RCC 7860 (cell line): ENCODE data around the gene PINLYP.
A peak's percentile ranks its signal among the peaks of the same experiment; 100 is the strongest.
"Not testable (repeated sequence)": the region's sequence is repeated elsewhere in the genome, so short reads cannot be mapped to it uniquely, and the experiment has no call there.

ENCODE experiments used
- DNase-seq: peaks from one replicate; pipeline ENCODE4 v3.0.0-alpha.2; 2015; ENCODE audit warnings: low spot score
- FAIRE-seq: peaks from 2 replicates; lab custom pipeline; 2012; peaks lifted over from hg19 to GRCh38; lab: Jason Lieb, UNC

The PINLYP gene

DNA sequence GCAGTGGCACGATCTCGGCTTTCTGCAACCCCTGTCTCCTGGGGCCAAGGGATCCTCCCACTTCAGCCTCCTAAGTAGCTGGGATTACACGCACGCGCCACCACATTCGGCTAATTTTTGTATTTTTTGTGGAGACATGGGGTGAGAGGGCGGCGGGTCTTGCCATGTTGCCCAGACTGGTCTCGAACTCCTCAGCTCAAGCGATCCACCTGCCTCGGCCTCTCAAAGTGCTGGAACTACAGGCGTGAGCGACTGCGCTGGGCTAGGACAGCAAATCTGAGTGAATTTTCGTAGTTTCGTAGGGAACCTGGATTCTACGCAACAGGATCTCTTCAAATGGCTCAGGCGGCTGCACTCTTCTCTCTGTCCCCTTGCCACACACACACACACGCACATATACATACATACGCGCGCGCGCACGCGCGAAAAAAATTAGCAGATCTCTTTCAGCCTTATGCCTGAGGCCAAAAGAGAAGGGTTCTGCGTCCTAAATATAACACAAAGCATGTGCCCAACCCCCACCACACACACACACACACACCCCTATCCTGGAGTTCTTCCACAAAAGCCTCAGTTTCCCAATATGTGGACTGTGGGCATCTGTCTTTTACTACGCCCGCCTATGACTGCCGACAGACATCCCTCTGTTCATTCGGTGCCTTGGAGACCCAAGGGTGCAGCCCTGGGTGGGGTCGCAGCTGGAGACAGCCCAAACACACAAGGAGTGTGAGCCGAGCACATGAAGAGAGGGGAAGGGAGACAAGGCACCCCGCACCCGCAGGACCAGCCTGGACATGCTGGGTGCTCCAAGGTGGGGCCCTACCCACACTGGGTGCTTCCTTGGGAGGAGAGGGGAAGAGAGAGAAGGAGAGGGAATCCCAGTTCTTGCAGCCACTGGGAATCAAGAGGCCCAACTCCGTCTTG is 616 bp downstream of the PINLYP start:
- no peak for FAIRE-seq
- DNase-seq: no peak

DNA sequence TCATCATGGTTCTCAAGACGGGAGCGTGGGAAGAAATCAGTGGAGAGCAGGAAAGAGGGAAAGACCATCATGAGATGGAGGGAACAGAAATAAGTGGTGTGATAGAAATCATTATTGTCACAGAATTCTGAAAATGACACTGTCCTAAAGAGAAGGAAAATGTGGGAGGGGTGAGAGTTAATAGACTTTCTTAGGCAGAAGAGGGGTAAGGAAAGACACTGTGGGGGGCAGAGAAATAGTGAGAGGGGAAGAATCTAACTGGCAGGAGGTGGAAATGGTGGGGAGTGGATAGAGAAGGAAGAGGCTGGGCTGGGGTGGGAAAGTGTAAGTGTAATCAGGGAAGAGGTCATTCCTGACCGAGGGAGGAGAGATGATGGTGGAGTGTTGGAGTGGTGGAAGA is 3.2 kb downstream of the PINLYP start:
- FAIRE-seq (no peak), DNase-seq (no peak)

DNA sequence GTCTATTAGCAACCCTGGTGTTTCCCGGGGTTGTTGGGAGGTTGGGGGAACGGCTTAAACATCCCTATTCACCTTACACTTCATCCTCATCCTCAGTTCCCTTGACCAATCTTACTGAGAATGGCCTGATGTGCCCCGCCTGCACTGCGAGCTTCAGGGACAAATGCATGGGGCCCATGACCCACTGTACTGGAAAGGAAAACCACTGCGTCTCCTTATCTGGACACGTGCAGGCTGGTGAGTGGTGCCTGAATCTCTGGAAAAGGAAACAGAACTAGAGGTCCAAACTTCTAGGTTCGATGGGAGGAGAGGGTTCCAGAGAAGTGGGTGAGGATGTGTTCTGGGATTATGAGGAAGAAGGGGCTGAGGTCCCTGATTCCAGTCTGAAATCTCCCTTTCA is 5.9 kb downstream of the PINLYP start:
- DNase-seq: no peak
- FAIRE-seq: no peak

DNA sequence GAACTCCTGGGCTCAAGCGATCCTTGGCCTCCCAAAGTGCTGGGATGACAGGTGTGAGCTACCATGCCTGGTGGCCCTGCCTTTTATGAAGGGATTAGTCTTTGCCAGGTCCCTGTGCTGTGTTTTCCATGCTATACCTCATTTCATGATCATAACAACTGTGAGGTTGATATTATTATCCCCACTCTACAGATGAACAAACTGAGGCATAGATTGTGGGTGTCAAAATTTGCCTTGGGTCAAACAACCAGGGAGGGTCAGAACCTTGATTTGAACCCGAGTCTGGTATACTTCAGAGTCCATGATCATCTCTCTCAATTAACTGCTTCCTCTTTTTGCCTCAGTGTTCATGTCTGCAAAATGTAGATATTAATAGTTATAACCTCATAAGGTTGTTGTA is 6.9 kb downstream of the PINLYP start:
- no peak for FAIRE-seq
- no peak for DNase-seq

DNA sequence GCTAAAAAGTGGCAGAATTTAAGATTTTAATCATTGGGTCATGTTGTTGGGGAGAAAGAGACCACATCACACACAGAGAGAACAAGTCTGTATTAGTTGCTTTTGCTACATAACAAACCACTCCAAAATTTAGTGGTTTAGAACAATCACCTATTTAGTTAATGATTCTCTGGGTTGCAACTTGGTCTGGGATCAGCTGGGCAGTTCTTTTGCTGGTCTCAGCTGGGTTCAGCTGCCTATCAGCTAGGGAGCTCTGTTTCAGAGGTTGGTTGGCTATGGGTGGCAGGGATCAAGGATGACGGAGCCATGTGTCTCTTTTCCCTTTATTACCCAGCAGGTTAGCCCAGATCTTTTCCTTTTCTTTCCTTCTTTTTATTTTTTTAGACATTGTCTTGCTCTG is 8.9 kb downstream of the PINLYP start:
- DNase-seq: peak; percentile 6
- no peak for FAIRE-seq

DNA sequence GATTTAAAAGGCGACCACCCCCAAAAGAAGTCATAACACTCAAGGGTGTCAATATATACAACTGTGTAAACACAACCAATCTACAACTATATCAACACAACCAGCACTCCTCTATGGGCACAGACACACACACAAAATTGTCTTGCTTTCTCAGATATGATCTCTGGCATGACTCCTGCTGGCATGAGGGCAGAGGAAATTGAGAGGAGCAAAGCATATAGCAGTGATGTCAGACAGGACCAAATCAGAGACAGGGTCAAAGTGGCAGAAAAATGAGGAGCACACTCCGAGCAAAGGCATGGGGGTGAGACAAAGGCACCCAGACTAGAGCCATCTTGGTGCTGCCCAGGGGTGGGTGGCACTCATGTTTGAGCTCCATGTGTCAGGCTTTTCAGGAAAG is 10.7 kb downstream of the PINLYP start:
- FAIRE-seq (no peak), DNase-seq (no peak)

DNA sequence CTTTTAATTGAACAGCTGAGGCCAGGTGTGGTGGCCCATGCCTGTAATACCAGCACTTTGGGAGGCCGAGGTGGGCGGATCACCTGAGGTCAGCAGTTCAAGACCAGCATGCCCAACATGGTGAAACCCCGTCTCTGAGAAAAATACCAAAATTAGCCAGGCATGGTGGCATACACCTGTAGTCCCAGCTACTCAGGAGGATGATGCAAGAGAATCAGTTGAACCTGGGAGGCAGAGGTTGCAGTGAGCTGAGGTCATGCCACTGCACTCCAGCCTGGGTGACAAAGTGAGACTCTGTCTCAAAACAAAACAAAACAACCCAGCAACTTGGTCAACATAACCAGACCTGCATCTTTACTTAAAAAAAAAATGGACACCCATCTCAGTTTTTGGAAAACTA is 11.4 kb downstream of the PINLYP start:
- FAIRE-seq, DNase-seq: not testable (repeated sequence)

DNA sequence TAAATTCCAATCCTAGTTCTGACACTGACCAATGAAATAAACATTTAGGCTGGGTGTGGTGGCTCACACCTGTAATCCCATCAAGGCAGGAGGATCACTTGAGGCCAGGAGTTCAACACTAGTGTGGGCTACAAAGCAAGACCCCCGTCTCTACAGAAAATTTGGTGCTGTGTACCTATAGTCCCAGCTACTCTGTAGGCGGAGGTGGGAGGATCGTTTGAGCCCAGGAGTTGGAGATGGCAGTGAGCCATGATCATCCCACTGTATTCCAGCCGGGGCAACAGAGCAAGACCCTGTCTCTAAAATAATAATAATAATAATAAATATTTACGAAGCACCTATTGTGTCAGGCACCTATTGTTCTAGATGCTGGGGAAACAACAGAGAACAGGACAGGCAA is 13.7 kb downstream of the PINLYP start:
- FAIRE-seq (no peak), DNase-seq (no peak)

DNA sequence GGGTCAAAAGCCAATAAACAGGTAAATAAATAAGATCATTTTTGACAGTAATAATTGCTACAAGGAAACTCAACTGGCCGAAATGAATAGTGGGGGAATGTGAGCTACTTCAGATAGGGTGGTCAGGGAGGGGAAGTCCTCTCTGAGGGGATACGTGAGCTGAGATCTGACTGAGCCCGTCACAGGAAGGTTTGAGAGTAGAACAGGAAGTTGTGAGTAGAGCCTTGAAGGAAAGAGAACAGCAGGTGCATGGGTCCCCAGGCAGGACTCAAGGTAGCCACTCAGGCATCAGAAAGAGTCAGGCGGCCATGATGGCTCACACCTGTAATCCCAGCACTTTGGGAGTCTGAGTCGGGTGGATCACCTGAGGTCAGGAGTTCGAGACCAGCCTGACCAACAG is 14.1 kb downstream of the PINLYP start:
- FAIRE-seq (no peak), DNase-seq (no peak)

DNA sequence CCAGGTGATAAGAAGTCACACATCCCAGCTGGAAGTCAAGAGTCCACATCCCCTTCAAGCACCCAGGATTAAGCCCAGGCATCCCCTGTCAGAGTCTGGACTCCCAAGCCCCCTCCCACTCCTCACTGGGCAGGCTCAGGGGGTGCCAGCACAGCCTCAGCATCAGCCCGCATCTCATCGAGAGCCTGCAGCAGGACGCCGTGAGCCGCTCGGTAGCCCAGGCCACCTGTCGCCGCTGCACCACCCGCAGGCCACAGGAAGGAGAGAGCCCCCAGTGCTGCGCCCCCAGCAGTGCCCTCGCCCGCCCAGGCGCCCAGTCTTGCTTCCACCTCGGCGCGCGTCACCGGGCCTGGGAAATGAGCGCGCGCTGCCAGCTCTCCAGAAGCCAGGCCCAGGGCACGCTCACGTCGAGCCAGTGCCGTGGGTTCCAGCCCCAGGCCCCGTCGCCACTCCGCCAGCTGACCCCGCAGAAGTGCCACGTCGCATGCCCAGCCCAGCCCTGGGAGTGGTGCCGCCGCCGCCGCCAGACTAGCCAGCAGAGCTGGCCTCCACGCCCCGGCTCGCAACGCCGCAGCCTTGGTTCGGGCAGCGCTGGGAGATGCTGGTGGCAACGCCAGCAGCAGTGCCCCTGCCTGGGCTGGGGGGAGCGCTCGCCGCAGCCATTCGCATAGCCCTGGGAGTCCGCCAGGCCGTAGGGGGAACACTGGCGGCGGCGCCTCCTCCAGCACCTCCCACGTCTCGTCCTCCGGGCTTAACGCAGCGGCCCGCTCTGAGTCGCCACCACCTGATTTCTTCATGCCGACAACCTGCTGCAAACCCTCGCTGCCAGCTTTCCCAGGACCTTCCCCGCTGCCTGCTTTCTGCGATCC is 16.5 kb downstream of the PINLYP start:
- DNase-seq (no peak), FAIRE-seq (no peak)

DNA sequence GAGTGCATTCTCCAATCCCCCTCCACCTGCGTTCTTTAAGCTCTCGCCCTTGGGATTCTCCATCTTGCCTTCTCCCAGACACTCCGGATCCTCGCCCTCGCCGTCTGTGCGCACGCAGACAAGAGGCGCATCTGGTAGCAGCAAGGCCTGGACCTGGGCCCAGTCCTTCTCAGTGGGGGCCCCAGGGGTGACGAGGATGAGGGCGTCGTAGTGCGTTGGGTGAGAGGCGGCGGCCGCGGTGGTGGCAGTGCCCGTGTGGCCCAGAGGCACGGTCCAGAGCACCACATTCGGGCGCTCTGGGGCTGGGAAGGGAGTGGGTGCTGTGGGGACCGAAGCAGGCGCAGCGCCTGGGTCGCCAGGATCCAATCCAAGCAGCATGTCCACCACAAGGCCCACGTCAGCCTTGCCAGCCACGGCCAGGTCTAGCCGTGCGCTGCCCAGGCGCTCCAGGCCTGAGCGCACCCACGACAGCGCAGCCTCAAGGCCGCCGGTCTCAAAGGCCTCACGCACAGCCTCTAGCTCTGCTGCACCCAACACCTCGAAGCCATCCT is 17.3 kb downstream of the PINLYP start:
- FAIRE-seq: no peak
- DNase-seq: no peak

DNA sequence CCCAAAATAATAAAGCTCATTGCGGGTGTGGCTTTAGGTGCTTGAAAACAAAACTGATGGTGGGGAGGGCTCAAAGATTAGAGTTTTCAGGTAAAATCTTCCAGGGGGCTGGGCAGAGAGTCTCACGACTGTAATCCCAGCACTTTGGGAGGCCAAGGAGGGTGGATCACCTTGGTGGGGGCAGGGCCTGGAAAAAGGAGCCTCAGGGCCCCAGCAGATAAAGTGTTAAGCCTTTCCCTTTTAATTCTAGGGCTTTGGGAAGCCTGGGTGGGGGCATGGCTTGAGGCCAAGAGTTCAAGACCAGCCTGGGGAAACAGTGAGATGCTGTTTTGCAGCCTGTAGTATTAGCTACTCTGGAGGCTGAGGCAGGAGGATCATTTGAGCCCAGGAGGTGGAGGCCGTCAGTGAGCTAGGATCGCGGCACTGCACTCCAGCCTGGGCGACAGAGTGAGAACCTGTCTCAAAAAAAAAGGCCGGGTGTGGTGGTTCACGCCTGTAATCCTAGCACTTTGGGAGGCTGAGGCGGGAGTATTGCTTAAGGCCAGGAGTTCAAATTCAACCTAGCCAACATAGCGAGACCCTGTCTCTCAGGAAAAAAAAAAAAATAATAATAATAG is 18.6 kb downstream of the PINLYP start:
- FAIRE-seq: no peak
- no peak for DNase-seq

DNA sequence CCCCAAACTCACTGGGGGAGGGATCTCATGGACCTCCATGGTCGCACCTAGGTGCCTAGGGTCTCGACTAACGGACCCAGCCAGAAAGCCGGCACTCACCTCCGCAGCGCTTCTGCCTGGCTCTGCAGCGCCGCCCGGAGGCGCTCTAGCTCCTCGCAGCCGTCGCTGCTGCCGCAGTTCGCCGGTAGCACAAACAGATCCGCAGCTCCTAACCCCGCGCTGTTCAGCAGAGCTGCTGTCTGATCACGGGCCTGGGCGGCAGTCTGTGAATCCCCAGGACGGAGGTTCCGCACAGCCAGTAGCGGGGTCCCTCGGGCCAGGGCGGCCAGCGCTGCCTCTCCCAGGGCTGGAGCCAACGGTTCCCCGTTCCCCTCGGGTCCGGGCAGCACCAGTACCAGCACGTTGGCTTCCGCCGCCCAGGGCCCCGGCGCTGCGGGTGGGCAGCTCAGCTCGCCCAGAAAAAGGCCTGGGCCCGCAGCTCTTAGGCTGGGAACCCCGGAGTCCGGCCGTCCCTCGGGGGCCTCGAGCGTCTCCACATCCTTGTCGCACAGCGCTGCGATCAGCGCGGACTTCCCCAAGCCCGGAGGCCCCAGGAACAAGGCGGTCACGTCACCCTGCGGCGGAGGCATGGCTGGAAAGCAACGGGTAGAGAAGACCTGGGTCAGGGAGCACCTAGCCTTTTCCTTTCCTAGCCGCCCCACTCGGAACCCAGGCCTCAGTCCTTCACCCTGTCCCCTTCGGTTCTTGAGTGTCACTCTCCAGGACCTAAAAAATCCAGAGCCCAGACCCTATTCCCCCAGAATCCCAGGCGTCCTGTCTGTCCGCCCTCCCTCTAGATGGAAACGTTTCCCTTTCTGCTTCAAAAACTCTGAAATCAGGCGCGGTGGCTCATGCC is 19.4 kb downstream of the PINLYP start:
- FAIRE-seq (no peak), DNase-seq (peak; percentile 38)

DNA sequence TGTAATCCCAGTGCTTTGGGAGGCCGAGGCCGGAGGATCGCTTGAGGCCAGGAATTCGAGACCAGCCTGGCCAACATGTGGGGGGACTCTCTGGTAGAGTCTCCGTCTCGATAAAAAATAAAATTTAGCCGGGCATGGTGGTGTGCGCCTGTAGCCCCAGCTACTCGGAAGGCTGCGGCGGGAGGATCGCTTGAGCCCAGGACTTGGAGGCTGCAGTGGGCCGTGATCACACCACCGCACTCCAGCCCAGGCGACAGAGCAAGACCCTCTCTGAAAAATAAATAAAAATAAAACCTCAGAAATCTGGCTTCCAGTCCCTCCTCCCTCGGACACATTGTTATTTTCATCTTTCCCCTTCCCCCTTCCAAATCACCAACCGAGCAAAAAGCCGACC is 20.0 kb downstream of the PINLYP start:
- no peak for FAIRE-seq
- DNase-seq: no peak

DNA sequence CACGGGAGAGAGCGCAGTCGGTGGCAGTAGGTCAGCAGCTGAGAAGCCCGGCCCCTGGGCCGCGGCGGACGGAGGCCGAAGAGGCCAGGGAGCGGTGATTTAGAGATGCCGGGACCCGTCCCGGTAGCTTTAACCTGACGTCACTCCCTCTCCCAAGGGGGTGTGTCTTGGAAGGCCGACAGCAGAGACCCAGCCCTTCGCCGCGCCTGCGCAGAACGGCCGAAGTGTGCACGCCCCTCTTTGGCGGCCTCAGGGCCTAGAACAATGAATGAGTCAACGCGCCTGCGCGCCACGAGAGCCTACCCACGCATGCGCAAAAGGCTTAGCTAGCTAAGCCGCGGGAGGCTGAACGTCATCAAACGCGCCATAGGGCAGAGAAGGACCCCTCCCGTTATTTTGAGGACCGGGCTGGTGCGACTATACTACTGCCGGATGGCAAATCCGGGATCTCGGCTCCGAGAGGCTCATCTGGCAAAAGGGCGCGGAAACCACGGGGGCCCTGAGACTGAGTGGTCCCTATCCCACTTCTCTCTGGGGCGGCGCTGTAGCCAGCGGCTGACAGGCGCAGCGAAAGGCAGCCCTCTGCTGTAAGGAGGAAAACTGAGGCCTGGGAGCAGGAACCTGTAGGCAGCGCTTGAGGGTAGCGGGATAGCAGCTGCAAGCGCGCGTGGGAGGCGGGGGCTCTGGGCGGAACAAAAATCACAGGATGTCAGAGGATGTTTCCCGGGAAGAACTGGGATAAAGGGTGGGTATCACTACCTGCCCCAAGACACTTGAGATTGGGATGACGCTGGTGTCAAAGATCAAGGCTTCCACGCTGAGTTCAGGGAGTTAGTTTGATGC is 20.6 kb downstream of the PINLYP start, which contains the start of the genes IRGQ and ZNF576:
Gene IRGQ (minus strand): TSS at position 136 of the 843 bp plus-strand sequence. CDS start 796 bp downstream, outside the sequence.
Gene ZNF576 (plus strand): TSS at position 597 of the 843 bp plus-strand sequence. CDS start 514 bp downstream, outside the sequence.
- FAIRE-seq: peak; percentile 91
- DNase-seq: peak; percentile 98

DNA sequence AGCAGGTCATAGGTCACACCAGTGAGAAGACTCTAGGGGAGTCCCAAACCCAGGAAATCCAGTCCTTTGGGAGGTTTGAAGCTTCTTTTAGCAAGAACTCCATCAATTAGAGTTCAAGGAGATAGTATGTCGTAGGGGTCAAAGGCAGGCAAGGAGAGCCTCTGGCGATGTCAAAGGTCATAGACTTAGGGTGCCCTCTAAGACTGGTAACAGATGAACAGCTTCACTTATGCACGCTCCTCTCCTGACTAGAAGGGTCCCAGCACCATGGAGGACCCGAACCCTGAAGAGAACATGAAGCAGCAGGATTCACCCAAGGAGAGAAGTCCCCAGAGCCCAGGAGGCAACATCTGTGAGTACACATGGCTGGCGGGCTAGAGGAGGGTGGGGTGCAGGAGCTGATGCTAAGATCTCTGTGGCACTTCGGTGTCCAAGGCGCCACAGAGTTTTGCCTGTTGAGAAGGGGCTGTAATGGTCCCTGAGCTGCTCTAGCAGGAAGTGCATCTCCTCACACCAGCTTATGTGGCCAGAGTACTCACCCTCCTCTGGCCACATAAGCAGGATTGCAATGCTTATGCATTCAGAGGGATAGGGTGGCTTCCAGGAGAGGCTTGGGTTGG is 21.4 kb downstream of the PINLYP start:
- DNase-seq (no peak), FAIRE-seq (no peak)

DNA sequence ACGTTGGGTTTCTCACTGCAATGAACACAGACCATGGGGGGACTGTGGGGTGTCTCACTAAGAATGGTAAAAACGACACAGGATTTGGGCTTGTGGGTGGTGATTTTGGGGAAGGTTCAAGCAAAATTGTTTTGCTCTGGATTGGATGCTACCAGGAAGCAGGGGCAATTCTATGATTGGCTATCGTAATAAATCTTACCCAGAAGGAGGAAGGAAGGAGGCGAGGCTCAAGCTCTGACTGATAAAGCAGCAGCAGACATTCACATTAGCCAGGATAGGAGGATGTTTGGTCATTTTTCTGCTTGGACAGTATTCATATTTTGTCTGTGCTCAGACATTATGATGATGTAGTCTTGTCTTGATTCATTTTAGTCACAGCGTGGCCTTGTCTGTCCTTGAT is 22.3 kb downstream of the PINLYP start:
- FAIRE-seq (no peak), DNase-seq (no peak)

DNA sequence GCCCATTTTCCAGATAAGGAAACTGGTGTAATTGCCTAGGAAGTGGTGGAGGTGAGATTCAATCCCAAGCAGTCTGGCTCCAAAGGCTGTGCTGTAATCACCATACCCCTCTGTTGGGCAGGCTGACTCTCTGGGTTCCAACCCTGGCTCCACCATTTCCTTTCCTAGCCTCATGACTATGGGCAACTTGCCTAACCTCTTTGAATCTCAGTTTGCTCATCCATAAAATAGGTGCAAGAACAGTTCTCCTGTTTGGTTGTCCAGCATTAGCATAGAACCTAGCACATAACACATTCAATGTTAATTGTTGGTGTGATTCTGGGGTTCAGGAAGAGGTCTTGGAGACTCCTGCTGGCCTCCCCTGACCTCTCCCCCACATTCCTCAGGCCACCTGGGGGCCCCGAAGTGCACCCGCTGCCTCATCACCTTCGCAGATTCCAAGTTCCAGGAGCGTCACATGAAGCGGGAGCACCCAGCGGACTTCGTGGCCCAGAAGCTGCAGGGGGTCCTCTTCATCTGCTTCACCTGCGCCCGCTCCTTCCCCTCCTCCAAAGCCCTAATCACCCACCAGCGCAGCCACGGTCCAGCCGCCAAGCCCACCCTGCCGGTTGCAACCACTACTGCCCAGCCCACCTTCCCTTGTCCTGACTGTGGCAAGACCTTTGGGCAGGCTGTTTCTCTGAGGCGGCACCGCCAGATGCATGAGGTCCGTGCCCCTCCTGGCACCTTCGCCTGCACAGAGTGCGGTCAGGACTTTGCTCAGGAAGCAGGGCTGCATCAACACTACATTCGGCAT is 23.0 kb downstream of the PINLYP start:
- DNase-seq (no peak), FAIRE-seq (no peak)
